Activated naive CD8-positive, alpha-beta T cell treated with anti-CD3 and anti-CD28 coated beads, Interleukin-2, amount 10 ng/mL, durations not matched to agents 7 days and 5 days (primary cell): ENCODE results near the gene KCNH3. TPM values are rescaled to one million over a fixed set of nuclear protein-coding genes. Genes with fewer than 3 reads are reported as not detected.
"Not testable (repeated sequence)": the region's sequence is repeated elsewhere in the genome, so short reads cannot be mapped to it uniquely, and the experiment has no call there.

Experiments
- ATAC-seq: fragments of 150-1000 bp; cut with Tn5 transposase; one replicate; pipeline ENCODE4 v1.10.0; 2021; ENCODE audit warnings: low read depth, moderate library complexity
- POLR2A ChIA-PET: fragments of 350-600 bp; sonication (Branson Sonifier 250); formaldehyde crosslinking; loops from one replicate; lab custom pipeline; 2021; ENCODE audit warnings: antibody characterized with exemption; lab: Charles Lee
- DNase-seq: peaks from one replicate; pipeline ENCODE4 v3.0.0; 2021
- H3K27ac Mint-ChIP-seq: one replicate; pipeline ENCODE4 v1.8.0; 2022; ENCODE audit warnings: mild to moderate bottlenecking, mixed read lengths
- H3K27me3 Mint-ChIP-seq: one replicate; pipeline ENCODE4 v1.8.0; 2022; ENCODE audit warnings: mild to moderate bottlenecking, moderate library complexity, mixed read lengths
- H3K36me3 Mint-ChIP-seq: one replicate; pipeline ENCODE4 v1.8.0; 2021; ENCODE audit warnings: mild to moderate bottlenecking, mixed read lengths
- H3K4me1 Mint-ChIP-seq: one replicate; pipeline ENCODE4 v1.8.0; 2021; ENCODE audit warnings: mixed read lengths
- H3K4me3 Mint-ChIP-seq: one replicate; pipeline ENCODE4 v1.8.0; 2022; ENCODE audit warnings: mild to moderate bottlenecking, moderate library complexity, mixed read lengths
- H3K9me3 Mint-ChIP-seq: one replicate; pipeline ENCODE4 v1.8.0; 2021; ENCODE audit warnings: mixed read lengths
- total RNA-seq, 2 experiments: library from RNA; stranded (reverse); gene quantifications; one replicate each; pipeline ENCODE4 v1.2.3, GENCODE V29; 2021

The KCNH3 gene
- total RNA-seq, 2 experiments from 2014 or later, result 5.4 to 5.8 TPM

DNA sequence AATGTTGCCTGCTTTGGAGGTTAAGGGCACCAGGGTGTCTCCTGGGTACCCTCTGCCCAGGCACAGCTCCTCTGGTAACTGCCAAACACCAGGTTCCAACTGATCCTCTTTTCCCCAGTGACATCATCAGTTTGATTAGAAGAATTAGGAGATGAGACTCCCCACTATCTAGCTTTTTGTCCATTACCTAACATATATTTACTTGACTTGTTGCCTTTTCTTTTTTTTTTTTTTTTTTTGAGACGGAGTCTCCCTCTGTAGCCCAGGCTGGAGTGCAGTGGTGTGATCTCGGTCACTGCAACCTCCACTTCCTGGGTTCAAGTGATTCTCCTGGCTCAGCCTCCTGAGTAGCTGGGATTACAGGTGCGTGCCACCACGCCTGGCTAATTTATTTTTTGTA, 66.7 kb downstream of the KCNH3 start, which contains the start of gene FAM186B:
Gene FAM186B (minus strand): TSS at position 101 of the 400 bp plus-strand sequence. CDS start 162 bp downstream, outside the sequence.
- DNase-seq, H3K4me1 Mint-ChIP-seq, H3K36me3 Mint-ChIP-seq, POLR2A ChIA-PET, H3K9me3 Mint-ChIP-seq, ATAC-seq, H3K27me3 Mint-ChIP-seq: not testable (repeated sequence)
- Mint-ChIP-seq H3K27ac (peak within 1 kb of the TSS; percentile 23), H3K4me3 (peak within 1 kb of the TSS; percentile 28)

Other genes with a start within 250 kb of the KCNH3 start
- under 1 TPM in 1 of 2 experiments, not detected in 1; 0.67 TPM for gene PRPH, start 243.9 kb upstream of the KCNH3 start, total RNA-seq
- 10 to 100 TPM; 73.8 to 80.4 TPM for gene TROAP, start 215.8 kb upstream of the KCNH3 start, total RNA-seq
- gene C1QL4, start 201.8 kb upstream of the KCNH3 start, total RNA-seq, result not detected
- under 1 TPM; 0.11 to 0.31 TPM for gene DNAJC22, start 192.1 kb upstream of the KCNH3 start, total RNA-seq
- gene SPATS2, start 171.6 kb upstream of the KCNH3 start, total RNA-seq, result 10 to 100 TPM; 12.1 to 13.3 TPM
- 10 to 100 TPM; 83.8 to 83.9 TPM for gene MCRS1, start 29.1 kb downstream of the KCNH3 start, total RNA-seq
- gene FAM186B, start 66.6 kb downstream of the KCNH3 start, total RNA-seq, result under 1 TPM; 0.11 to 0.20 TPM
- 10 to 100 TPM; 16.5 to 18.0 TPM for gene PRPF40B, start 84.5 kb downstream of the KCNH3 start, total RNA-seq
- 10 to 100 TPM; 43.5 to 43.8 TPM for gene FMNL3, start 168.4 kb downstream of the KCNH3 start, total RNA-seq
- gene TMBIM6, start 202.5 kb downstream of the KCNH3 start, total RNA-seq, result 100 to 1,000 TPM; 426 to 431 TPM